Activated CD8-positive, alpha-beta T cell treated with anti-CD3 and anti-CD28 coated beads, Interleukin-2, amount 10 ng/mL, durations not matched to agents 7 days and 5 days (primary cell): Measurements from ENCODE around the gene AGTR1. TPM values are rescaled to one million over a fixed set of nuclear protein-coding genes. Genes with fewer than 3 reads are reported as not detected.
"Not testable (repeated sequence)": the region's sequence is repeated elsewhere in the genome, so short reads cannot be mapped to it uniquely, and the experiment has no call there.

Source experiments
- ATAC-seq: fragments of 150-1000 bp; cut with Tn5 transposase; one replicate; pipeline ENCODE4 v1.10.0; 2021; ENCODE audit warnings: moderate library complexity
- CTCF ChIA-PET: fragments of 350-600 bp; sonication (Branson Sonifier 250); formaldehyde crosslinking; loops from one replicate; lab custom pipeline; 2021; ENCODE audit warnings: antibody characterized with exemption; lab: Charles Lee
- POLR2A ChIA-PET: fragments of 350-600 bp; sonication (Branson Sonifier 250); formaldehyde crosslinking; loops from one replicate; lab custom pipeline; 2021; ENCODE audit warnings: antibody characterized with exemption; lab: Charles Lee
- DNase-seq: peaks from one replicate; pipeline ENCODE4 v3.0.0-alpha.2; 2020
- H3K27ac Mint-ChIP-seq: one replicate; pipeline ENCODE4 v1.8.0; 2021; ENCODE audit warnings: mild to moderate bottlenecking, mixed read lengths
- H3K27me3 Mint-ChIP-seq: one replicate; pipeline ENCODE4 v1.8.0; 2021; ENCODE audit warnings: low read depth, mixed read lengths
- H3K36me3 Mint-ChIP-seq: one replicate; pipeline ENCODE4 v1.8.0; 2021; ENCODE audit warnings: low read depth, mixed read lengths
- H3K4me1 Mint-ChIP-seq: one replicate; pipeline ENCODE4 v1.8.0; 2021; ENCODE audit warnings: low read depth, mixed read lengths
- H3K4me3 Mint-ChIP-seq: one replicate; pipeline ENCODE4 v1.8.0; 2021; ENCODE audit warnings: mild to moderate bottlenecking, mixed read lengths
- H3K9me3 Mint-ChIP-seq: one replicate; pipeline ENCODE4 v1.8.0; 2022; ENCODE audit warnings: mixed read lengths; ENCODE audit not compliant: insufficient read depth
- total RNA-seq, 2 experiments: library from RNA; stranded (reverse); gene quantifications; one replicate each; pipeline ENCODE4 v1.2.3, GENCODE V29; 2021

AGTR1 gene
- total RNA-seq, 2 experiments from 2014 or later, result not detected

- H3K27me3 Mint-ChIP-seq, result no peaks in the 10 kb centered on the region
- no peak overlapping the region for H3K4me3 Mint-ChIP-seq
- no peaks in the 10 kb centered on the region for H3K36me3 Mint-ChIP-seq
- CTCF ChIA-PET, result no interaction called here
- ATAC-seq (no peak), DNase-seq (no peak)
- H3K9me3 Mint-ChIP-seq, result no peaks in the 10 kb centered on the region
- no peaks in the 10 kb centered on the region for H3K4me1 Mint-ChIP-seq
- POLR2A ChIA-PET, result no interaction called here
- no peak overlapping the region for H3K27ac Mint-ChIP-seq
These were observed 75.1 kb downstream of the AGTR1 start for GRCh38 chr3:148772835-148773234.

DNA sequence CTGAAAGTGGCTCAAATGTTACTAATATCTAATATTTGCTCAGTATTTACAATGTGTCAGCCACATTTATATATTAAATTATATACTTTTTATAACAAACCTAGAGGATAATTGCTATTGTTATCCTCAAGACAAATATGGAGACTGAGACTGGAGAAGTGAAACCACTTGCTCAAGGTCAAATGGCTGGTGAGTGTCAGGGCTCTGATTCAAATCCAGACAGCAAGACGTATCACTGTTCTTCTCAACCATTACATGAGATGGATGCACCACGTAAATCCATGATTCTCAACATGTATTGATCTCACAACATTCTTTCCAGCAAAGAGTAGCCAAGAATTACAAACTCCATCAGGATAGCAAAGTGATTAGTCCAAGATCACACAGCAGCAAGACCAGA, 76.1 kb downstream of the AGTR1 start:
- CTCF ChIA-PET, result no interaction called here

GRCh38 chr3:148778926-148779325, 81.2 kb downstream of the AGTR1 start:
- Mint-ChIP-seq H3K4me1 (no peaks in the 10 kb centered on the region), H3K27me3 (no peaks in the 10 kb centered on the region), H3K4me3 (no peak overlapping the region), H3K27ac (no peak overlapping the region), H3K36me3 (no peaks in the 10 kb centered on the region), H3K9me3 (no peaks in the 10 kb centered on the region)
- DNase-seq (no peak), ATAC-seq (no peak)
- CTCF ChIA-PET, result no interaction called here
- POLR2A ChIA-PET, result no interaction called here

More for the DNA sequence above, 76.1 kb downstream of the AGTR1 start:
- H3K4me1 Mint-ChIP-seq, result no peaks in the 10 kb centered on the region
- POLR2A ChIA-PET, result no interaction called here
- no peak for ATAC-seq
- no peaks in the 10 kb centered on the region for H3K36me3 Mint-ChIP-seq
- no peaks in the 10 kb centered on the region for H3K27me3 Mint-ChIP-seq
- no peaks in the 10 kb centered on the region for H3K9me3 Mint-ChIP-seq
- no peak overlapping the region for H3K4me3 Mint-ChIP-seq
- DNase-seq, result no peak
- H3K27ac Mint-ChIP-seq, result no peak overlapping the region

DNA sequence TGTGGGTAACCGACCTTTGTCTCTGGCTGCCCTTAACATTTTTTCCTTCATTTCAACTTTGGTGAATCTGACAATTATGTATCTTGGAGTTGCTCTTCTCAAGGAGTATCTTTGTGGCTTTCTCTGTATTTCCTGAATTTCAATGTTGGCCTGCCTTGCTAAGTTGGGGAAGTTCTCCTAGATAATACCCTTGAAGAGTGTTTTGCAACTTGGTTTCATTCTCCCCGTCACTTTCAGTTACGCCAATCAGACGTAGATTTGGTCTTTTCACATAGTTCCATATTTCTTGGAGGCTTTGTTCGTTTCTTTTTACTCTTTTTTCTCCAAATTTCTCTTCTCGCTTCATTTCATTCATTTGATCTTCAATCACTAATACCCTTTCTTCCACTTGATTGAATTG, 87.3 kb downstream of the AGTR1 start:
- H3K27ac Mint-ChIP-seq, POLR2A ChIA-PET, ATAC-seq: not testable (repeated sequence)

GRCh38 chr3:148786159-148786558, 88.5 kb downstream of the AGTR1 start:
- H3K27me3 Mint-ChIP-seq, ATAC-seq, H3K36me3 Mint-ChIP-seq, POLR2A ChIA-PET, H3K9me3 Mint-ChIP-seq, CTCF ChIA-PET, H3K4me3 Mint-ChIP-seq, DNase-seq, H3K27ac Mint-ChIP-seq, H3K4me1 Mint-ChIP-seq: not testable (repeated sequence)

More for the DNA sequence above, 87.3 kb downstream of the AGTR1 start:
- H3K4me3 Mint-ChIP-seq, H3K4me1 Mint-ChIP-seq, H3K36me3 Mint-ChIP-seq, DNase-seq, CTCF ChIA-PET, H3K9me3 Mint-ChIP-seq, H3K27me3 Mint-ChIP-seq: not testable (repeated sequence)

DNA sequence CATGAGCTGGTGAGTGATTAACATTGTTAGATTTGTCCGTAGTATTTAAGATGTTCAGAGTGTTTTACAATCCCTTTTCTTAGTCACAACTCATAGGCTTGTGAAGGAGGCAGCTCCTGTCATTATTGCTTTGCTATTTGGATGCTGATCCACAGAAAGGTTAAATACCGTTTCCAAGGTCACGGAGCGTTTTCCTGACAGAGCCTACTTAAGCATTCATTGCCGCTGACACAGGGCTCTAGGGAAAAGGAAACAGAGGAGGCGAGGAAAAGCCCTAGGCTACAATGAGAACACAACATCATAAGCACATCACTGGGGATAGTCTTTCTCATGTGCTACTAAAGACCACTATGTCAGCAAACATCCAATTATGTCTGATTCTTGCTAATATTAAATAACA, 91.4 kb downstream of the AGTR1 start:
- POLR2A ChIA-PET, result no interaction called here
- ATAC-seq (no peak), DNase-seq (no peak)
- Mint-ChIP-seq H3K4me1 (no peaks in the 10 kb centered on the region), H3K4me3 (no peak overlapping the region), H3K9me3 (no peaks in the 10 kb centered on the region), H3K27ac (no peak overlapping the region), H3K27me3 (no peaks in the 10 kb centered on the region), H3K36me3 (no peaks in the 10 kb centered on the region)
- CTCF ChIA-PET, result no interaction called here

GRCh38 chr3:148789906-148790305, 92.2 kb downstream of the AGTR1 start:
- H3K4me1 Mint-ChIP-seq, result no peaks in the 10 kb centered on the region
- no peak overlapping the region for H3K4me3 Mint-ChIP-seq
- H3K27me3 Mint-ChIP-seq, result no peaks in the 10 kb centered on the region
- no peak overlapping the region for H3K27ac Mint-ChIP-seq
- ChIA-PET CTCF (no interaction called here), POLR2A (no interaction called here)
- no peak for DNase-seq
- no peaks in the 10 kb centered on the region for H3K36me3 Mint-ChIP-seq
- no peaks in the 10 kb centered on the region for H3K9me3 Mint-ChIP-seq
- no peak for ATAC-seq

GRCh38 chr3:148790370-148790769, 92.7 kb downstream of the AGTR1 start:
- no peak for DNase-seq
- no peaks in the 10 kb centered on the region for H3K9me3 Mint-ChIP-seq
- H3K4me1 Mint-ChIP-seq, result no peaks in the 10 kb centered on the region
- H3K27me3 Mint-ChIP-seq, result no peaks in the 10 kb centered on the region
- no peak overlapping the region for H3K27ac Mint-ChIP-seq
- POLR2A ChIA-PET, result no interaction called here
- H3K4me3 Mint-ChIP-seq, result no peak overlapping the region
- CTCF ChIA-PET, result no interaction called here
- no peak for ATAC-seq
- H3K36me3 Mint-ChIP-seq, result no peaks in the 10 kb centered on the region

GRCh38 chr3:148790851-148791735, 93.4 kb downstream of the AGTR1 start:
- Mint-ChIP-seq H3K9me3 (no peaks in the 10 kb centered on the region), H3K4me3 (no peak overlapping the region), H3K27me3 (no peaks in the 10 kb centered on the region), H3K4me1 (no peaks in the 10 kb centered on the region), H3K27ac (no peak overlapping the region), H3K36me3 (no peaks in the 10 kb centered on the region)
- ChIA-PET CTCF (no interaction called here), POLR2A (no interaction called here)
- DNase-seq (no peak), ATAC-seq (no peak)

GRCh38 chr3:148791920-148792319, 94.2 kb downstream of the AGTR1 start:
- H3K27ac Mint-ChIP-seq, result no peak overlapping the region
- no peaks in the 10 kb centered on the region for H3K9me3 Mint-ChIP-seq
- DNase-seq (no peak), ATAC-seq (no peak)
- H3K27me3 Mint-ChIP-seq, result no peaks in the 10 kb centered on the region
- H3K36me3 Mint-ChIP-seq, result no peaks in the 10 kb centered on the region
- H3K4me3 Mint-ChIP-seq, result no peak overlapping the region
- no peaks in the 10 kb centered on the region for H3K4me1 Mint-ChIP-seq
- ChIA-PET POLR2A (no interaction called here), CTCF (no interaction called here)

DNA sequence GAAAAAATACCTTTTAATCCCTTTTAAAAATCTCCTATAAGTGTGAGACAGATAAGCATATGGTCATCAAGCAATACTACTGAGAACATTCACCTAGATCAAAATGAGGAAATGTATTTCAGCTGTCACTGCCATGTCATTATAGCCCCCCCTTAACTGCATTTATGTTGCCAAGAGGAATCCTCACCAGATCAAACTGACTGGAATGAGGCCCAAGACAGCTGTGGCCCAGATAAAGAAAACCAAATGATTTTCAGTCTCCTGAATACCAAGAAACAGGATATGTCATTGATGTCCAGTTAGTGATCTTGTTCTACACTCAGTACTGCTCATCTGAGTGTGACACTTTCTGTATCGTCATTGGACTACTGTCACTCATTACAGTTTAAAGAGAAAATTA, 94.8 kb downstream of the AGTR1 start:
- no peaks in the 10 kb centered on the region for H3K36me3 Mint-ChIP-seq
- no peaks in the 10 kb centered on the region for H3K9me3 Mint-ChIP-seq
- no peaks in the 10 kb centered on the region for H3K4me1 Mint-ChIP-seq
- ATAC-seq, result no peak
- no peak overlapping the region for H3K4me3 Mint-ChIP-seq
- H3K27me3 Mint-ChIP-seq, result no peaks in the 10 kb centered on the region
- H3K27ac Mint-ChIP-seq, result no peak overlapping the region
- no peak for DNase-seq
- CTCF ChIA-PET, result no interaction called here
- POLR2A ChIA-PET, result no interaction called here
